ENCODE measurements around the gene SSC5D.

The SSC5D gene

DNA sequence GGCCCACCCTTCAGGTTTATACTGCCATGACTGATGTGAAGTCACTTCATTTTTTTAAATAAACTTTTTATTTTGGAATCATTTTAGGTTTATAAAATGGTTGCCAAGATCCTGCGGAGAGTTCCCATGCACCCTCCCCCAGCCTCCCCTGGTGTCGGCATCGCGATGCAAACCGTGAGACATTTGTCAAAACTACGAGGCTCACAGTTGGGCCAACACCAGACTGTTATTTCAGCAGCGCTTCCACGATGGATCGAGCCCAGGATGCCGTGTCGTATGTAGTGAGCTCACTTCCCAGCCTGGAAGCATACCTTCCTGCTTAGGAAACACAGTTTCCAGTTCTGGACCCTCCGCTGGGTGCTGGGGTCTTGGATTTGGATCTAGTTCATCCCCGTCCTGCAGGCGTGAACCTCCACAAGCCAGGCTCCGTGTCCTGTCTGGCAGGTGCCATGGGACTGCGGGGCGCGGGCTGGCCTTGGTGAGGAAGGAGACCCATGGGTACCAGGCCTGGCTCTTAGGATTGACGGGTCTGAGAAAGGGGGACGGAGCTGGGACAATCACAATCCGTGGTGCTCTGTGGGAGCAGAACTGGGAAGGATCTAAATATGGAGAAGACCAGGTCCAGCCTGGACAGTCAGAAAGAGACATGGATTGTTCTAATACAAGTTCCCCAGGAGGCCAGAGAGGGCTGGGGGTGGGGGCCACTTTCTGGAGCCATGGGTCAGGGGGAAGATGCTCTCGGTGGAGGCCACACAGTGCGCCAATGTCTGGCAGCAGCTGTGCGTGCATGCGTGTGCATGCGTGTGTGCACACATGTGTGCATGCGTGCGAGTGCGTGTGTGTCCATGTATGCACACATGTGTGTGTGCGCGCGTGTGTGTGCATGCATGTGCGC lies 51.1 kb downstream of the SSC5D start:
- no peak for TF ChIP-seq EGR1 (IDR thresholded peaks at IDR 0.05)
- TF ChIP-seq TAF1 (IDR thresholded peaks at IDR 0.05; ENCODE audit: low read depth): no peak
- TF ChIP-seq, protein P1, sequence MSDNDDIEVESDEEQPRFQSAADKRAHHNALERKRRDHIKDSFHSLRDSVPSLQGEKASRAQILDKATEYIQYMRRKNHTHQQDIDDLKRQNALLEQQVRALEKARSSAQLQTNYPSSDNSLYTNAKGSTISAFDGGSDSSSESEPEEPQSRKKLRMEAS (IDR thresholded peaks at IDR 0.05): no peak
- TF ChIP-seq TEAD4 (IDR thresholded peaks at IDR 0.05): no peak
- TF ChIP-seq, protein P2, sequence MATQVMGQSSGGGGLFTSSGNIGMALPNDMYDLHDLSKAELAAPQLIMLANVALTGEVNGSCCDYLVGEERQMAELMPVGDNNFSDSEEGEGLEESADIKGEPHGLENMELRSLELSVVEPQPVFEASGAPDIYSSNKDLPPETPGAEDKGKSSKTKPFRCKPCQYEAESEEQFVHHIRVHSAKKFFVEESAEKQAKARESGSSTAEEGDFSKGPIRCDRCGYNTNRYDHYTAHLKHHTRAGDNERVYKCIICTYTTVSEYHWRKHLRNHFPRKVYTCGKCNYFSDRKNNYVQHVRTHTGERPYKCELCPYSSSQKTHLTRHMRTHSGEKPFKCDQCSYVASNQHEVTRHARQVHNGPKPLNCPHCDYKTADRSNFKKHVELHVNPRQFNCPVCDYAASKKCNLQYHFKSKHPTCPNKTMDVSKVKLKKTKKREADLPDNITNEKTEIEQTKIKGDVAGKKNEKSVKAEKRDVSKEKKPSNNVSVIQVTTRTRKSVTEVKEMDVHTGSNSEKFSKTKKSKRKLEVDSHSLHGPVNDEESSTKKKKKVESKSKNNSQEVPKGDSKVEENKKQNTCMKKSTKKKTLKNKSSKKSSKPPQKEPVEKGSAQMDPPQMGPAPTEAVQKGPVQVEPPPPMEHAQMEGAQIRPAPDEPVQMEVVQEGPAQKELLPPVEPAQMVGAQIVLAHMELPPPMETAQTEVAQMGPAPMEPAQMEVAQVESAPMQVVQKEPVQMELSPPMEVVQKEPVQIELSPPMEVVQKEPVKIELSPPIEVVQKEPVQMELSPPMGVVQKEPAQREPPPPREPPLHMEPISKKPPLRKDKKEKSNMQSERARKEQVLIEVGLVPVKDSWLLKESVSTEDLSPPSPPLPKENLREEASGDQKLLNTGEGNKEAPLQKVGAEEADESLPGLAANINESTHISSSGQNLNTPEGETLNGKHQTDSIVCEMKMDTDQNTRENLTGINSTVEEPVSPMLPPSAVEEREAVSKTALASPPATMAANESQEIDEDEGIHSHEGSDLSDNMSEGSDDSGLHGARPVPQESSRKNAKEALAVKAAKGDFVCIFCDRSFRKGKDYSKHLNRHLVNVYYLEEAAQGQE (IDR thresholded peaks at IDR 0.05; ENCODE audit: low read depth): no peak
- no peak for TF ChIP-seq ZBTB7A (IDR thresholded peaks at IDR 0.05; ENCODE audit: low read depth)
- TF ChIP-seq CREB1 (IDR thresholded peaks at IDR 0.05; ENCODE audit: low read depth): no peak
- no peak for TF ChIP-seq NFIC (IDR thresholded peaks at IDR 0.05)
- no peak for TF ChIP-seq FOXM1 (IDR thresholded peaks at IDR 0.05; ENCODE audit: borderline replicate concordance, low read depth)
- TF ChIP-seq, protein P3, sequence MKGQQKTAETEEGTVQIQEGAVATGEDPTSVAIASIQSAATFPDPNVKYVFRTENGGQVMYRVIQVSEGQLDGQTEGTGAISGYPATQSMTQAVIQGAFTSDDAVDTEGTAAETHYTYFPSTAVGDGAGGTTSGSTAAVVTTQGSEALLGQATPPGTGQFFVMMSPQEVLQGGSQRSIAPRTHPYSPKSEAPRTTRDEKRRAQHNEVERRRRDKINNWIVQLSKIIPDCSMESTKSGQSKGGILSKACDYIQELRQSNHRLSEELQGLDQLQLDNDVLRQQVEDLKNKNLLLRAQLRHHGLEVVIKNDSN (IDR thresholded peaks at IDR 0.05): no peak
- no peak for TF ChIP-seq TCF12 (IDR thresholded peaks at IDR 0.05; ENCODE audit: low read depth)
- no peak for TF ChIP-seq EP300 (IDR thresholded peaks at IDR 0.05; ENCODE audit: borderline replicate concordance)
- no peak for TF ChIP-seq RAD21 (IDR thresholded peaks at IDR 0.05; ENCODE audit: low read depth)
- TF ChIP-seq CEBPB (IDR thresholded peaks at IDR 0.05): no peak
- TF ChIP-seq YY1 (IDR thresholded peaks at IDR 0.05; ENCODE audit: low read depth): no peak

DNA sequence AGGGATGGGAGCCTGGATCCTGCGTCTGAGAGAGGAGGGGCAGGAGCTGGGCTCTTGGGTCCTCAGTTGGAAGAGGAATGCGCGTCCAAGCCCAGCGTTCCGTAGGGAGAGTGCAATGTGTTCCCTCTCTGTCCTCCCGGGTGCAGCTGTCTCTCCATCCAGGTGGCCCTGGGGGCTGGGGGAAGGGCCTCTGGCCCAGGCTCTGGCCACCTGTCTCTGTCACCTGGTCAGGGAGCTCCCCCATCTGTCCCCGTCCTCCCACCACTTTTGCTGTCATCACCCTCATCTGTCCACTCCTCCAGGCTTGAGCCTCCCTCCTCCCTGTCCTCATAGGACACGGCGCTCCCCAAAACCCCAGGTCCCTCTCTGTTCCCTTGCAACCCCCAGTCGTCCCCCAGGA lies 52.4 kb downstream of the SSC5D start:
- TF ChIP-seq NFIC (IDR thresholded peaks at IDR 0.05) (no peak), YY1 (IDR thresholded peaks at IDR 0.05; ENCODE audit: low read depth) (no peak), EGR1 (IDR thresholded peaks at IDR 0.05) (no peak), EP300 (IDR thresholded peaks at IDR 0.05; ENCODE audit: borderline replicate concordance) (no peak), CEBPB (IDR thresholded peaks at IDR 0.05) (no peak), RAD21 (IDR thresholded peaks at IDR 0.05; ENCODE audit: low read depth) (no peak), FOXM1 (IDR thresholded peaks at IDR 0.05; ENCODE audit: borderline replicate concordance, low read depth) (no peak), CREB1 (IDR thresholded peaks at IDR 0.05; ENCODE audit: low read depth) (no peak), ZBTB7A (IDR thresholded peaks at IDR 0.05; ENCODE audit: low read depth) (no peak), TCF12 (IDR thresholded peaks at IDR 0.05; ENCODE audit: low read depth) (no peak), TEAD4 (IDR thresholded peaks at IDR 0.05) (no peak), TAF1 (IDR thresholded peaks at IDR 0.05; ENCODE audit: low read depth) (no peak)
- TF ChIP-seq, protein P2 (IDR thresholded peaks at IDR 0.05; ENCODE audit: low read depth): no peak
- TF ChIP-seq, protein P3 (IDR thresholded peaks at IDR 0.05): no peak
- TF ChIP-seq, protein P1 (IDR thresholded peaks at IDR 0.05): no peak

DNA sequence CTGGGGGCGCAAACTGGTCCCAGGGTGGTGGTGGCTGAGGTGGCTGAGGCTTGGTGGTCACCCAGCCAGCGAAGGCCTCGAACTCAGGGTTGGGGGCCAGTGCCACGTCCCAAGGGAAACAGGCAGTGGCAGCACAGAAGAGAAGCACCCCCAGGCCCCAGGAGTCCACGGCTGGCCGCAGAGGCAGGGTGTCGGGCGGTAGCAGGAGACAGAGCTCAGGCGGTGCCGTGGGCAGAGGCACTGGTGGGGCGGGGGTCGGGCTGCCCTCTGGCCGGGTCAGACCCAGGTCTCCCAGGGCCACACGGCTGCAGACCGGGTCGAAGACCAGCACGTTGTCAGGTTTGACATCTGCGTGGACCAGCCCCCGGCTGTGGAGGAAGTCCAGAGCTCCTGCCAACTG lies 52.9 kb downstream of the SSC5D start:
- TF ChIP-seq, protein P3 (IDR thresholded peaks at IDR 0.05): no peak
- TF ChIP-seq TEAD4 (IDR thresholded peaks at IDR 0.05) (no peak), ZBTB7A (IDR thresholded peaks at IDR 0.05; ENCODE audit: low read depth) (no peak), EP300 (IDR thresholded peaks at IDR 0.05; ENCODE audit: borderline replicate concordance) (no peak), TCF12 (IDR thresholded peaks at IDR 0.05; ENCODE audit: low read depth) (no peak), FOXM1 (IDR thresholded peaks at IDR 0.05; ENCODE audit: borderline replicate concordance, low read depth) (no peak), NFIC (IDR thresholded peaks at IDR 0.05) (no peak), RAD21 (IDR thresholded peaks at IDR 0.05; ENCODE audit: low read depth) (no peak), YY1 (IDR thresholded peaks at IDR 0.05; ENCODE audit: low read depth) (no peak), EGR1 (IDR thresholded peaks at IDR 0.05) (no peak)
- TF ChIP-seq, protein P1 (IDR thresholded peaks at IDR 0.05): no peak
- TF ChIP-seq, protein P2 (IDR thresholded peaks at IDR 0.05; ENCODE audit: low read depth): no peak

Measured in Ishikawa (cell line).